Measurements from ENCODE around the gene BMPR1B. TPM values are rescaled to one million over a fixed set of nuclear protein-coding genes. Genes with fewer than 3 reads are reported as not detected.

The BMPR1B gene
- total and polyA plus RNA-seq, 2 donors from 2014 or later: 4.1 to 5.5 TPM

GRCh38 chr4:95155759-95156451 is 398.1 kb downstream of the BMPR1B start:
- Histone ChIP-seq H3K9ac (ENCODE audit: low read length in 3 of 3) (no peak overlapping the region), H3K4me3 (ENCODE audit: low read length in 3 of 3) (no peak overlapping the region), H3K36me3 (ENCODE audit: control insufficient read depth in 2 of 3, insufficient read depth in 3 of 3, low read length in 3 of 3) (no peaks in the 10 kb centered on the region), H3K27ac (ENCODE audit: low read depth in 2 of 2, low read length in 2 of 2) (no peak overlapping the region), H3K4me1 (ENCODE audit: control insufficient read depth in 2 of 3, insufficient read depth in 2 of 3, low read depth in 1 of 3, low read length in 3 of 3) (no peaks in the 10 kb centered on the region), H3K27me3 (ENCODE audit: control insufficient read depth, insufficient read depth, low read length) (no peaks in the 10 kb centered on the region), H3K9me3 (ENCODE audit: control insufficient read depth in 2 of 3, insufficient read depth in 1 of 3, low read length in 3 of 3) (no peaks in the 10 kb centered on the region)
- peak in 2 of 5 donors; percentile 48 to 66 for DNase-seq
- intact Hi-C loops (cut with DNase I): no loop called here
- FAIRE-seq: peak; percentile 59
- peak; percentile 28 for TF ChIP-seq CTCF (IDR thresholded peaks at IDR 0.05; ENCODE audit: borderline replicate concordance, extremely low read depth, insufficient read depth)

DNA sequence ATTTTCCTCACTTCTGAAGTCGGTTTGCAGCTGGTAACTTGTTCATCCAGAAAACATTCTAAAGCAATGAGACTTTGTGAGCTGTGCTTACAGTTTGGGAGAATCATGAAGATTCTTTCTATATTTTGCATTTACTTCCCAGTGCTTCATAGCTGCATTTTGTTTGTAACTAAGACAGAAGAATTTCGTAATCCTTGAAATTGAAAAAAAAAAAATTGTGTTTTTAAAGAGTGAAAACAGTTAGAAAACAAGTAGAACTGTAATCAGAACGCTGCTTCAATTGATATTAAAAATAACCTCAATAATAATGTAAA is 398.7 kb downstream of the BMPR1B start:
- no peaks in the 10 kb centered on the region for H3K27me3 ChIP-seq (ENCODE audit: control insufficient read depth, insufficient read depth, low read length)

DNA sequence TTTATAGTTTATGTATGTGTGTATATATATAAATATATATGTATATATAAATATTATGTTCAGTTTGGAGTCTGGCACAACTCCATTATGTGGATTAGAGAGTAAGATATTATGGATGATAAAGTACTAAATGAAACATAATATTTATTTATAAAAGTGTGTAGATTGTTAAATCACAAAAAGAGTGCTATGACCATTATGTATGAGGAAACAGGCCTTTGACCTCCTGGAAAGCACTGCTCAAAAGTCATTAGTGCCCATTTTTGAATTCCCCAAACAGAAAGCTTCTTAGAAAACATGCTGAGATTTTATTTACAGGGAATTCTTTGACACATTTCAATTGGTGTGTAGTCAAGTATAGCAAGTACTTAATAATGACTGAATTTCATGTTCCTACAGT is 399.8 kb downstream of the BMPR1B start:
- Histone ChIP-seq H3K9ac (ENCODE audit: low read length in 3 of 3) (no peak overlapping the region), H3K4me3 (ENCODE audit: low read length in 3 of 3) (no peak overlapping the region), H3K27ac (ENCODE audit: low read depth in 2 of 2, low read length in 2 of 2) (no peak overlapping the region), H3K27me3 (ENCODE audit: control insufficient read depth, insufficient read depth, low read length) (no peaks in the 10 kb centered on the region), H3K36me3 (ENCODE audit: control insufficient read depth in 2 of 3, insufficient read depth in 3 of 3, low read length in 3 of 3) (no peaks in the 10 kb centered on the region), H3K9me3 (ENCODE audit: control insufficient read depth in 2 of 3, insufficient read depth in 1 of 3, low read length in 3 of 3) (no peaks in the 10 kb centered on the region), H3K4me1 (ENCODE audit: control insufficient read depth in 2 of 3, insufficient read depth in 2 of 3, low read depth in 1 of 3, low read length in 3 of 3) (no peaks in the 10 kb centered on the region)
- intact Hi-C loops (cut with DNase I): no loop called here
- DNase-seq: no peak
- peak; percentile 37 for FAIRE-seq
- TF ChIP-seq CTCF (IDR thresholded peaks at IDR 0.05; ENCODE audit: borderline replicate concordance, extremely low read depth, insufficient read depth): no peak

More for the DNA sequence above, 398.7 kb downstream of the BMPR1B start:
- Histone ChIP-seq H3K27ac (ENCODE audit: low read depth in 2 of 2, low read length in 2 of 2) (no peak overlapping the region), H3K4me1 (ENCODE audit: control insufficient read depth in 2 of 3, insufficient read depth in 2 of 3, low read depth in 1 of 3, low read length in 3 of 3) (no peaks in the 10 kb centered on the region), H3K36me3 (ENCODE audit: control insufficient read depth in 2 of 3, insufficient read depth in 3 of 3, low read length in 3 of 3) (no peaks in the 10 kb centered on the region), H3K9ac (ENCODE audit: low read length in 3 of 3) (no peak overlapping the region), H3K9me3 (ENCODE audit: control insufficient read depth in 2 of 3, insufficient read depth in 1 of 3, low read length in 3 of 3) (no peaks in the 10 kb centered on the region), H3K4me3 (ENCODE audit: low read length in 3 of 3) (no peak overlapping the region)
- no peak for DNase-seq
- intact Hi-C loops (cut with DNase I): no loop called here
- TF ChIP-seq CTCF (IDR thresholded peaks at IDR 0.05; ENCODE audit: borderline replicate concordance, extremely low read depth, insufficient read depth): no peak
- FAIRE-seq: no peak

GRCh38 chr4:95158045-95158444 is 400.3 kb downstream of the BMPR1B start:
- H3K9me3 ChIP-seq (ENCODE audit: control insufficient read depth in 2 of 3, insufficient read depth in 1 of 3, low read length in 3 of 3): no peaks in the 10 kb centered on the region
- FAIRE-seq (no peak), DNase-seq (no peak)
- no peaks in the 10 kb centered on the region for H3K4me1 ChIP-seq (ENCODE audit: control insufficient read depth in 2 of 3, insufficient read depth in 2 of 3, low read depth in 1 of 3, low read length in 3 of 3)
- no peaks in the 10 kb centered on the region for H3K27me3 ChIP-seq (ENCODE audit: control insufficient read depth, insufficient read depth, low read length)
- no peak overlapping the region for H3K27ac ChIP-seq (ENCODE audit: low read depth in 2 of 2, low read length in 2 of 2)
- H3K9ac ChIP-seq (ENCODE audit: low read length in 3 of 3): no peak overlapping the region
- TF ChIP-seq CTCF (IDR thresholded peaks at IDR 0.05; ENCODE audit: borderline replicate concordance, extremely low read depth, insufficient read depth): no peak
- intact Hi-C loops (cut with DNase I): no loop called here
- no peak overlapping the region for H3K4me3 ChIP-seq (ENCODE audit: low read length in 3 of 3)
- H3K36me3 ChIP-seq (ENCODE audit: control insufficient read depth in 2 of 3, insufficient read depth in 3 of 3, low read length in 3 of 3): no peaks in the 10 kb centered on the region

All from kidney (tissue), 14 donors.